Epithelial cell of esophagus (primary cell): Measurements from ENCODE around the gene MPP2.

Source experiments
- DNase-seq: peaks from one replicate; pipeline ENCODE4 v3.0.0; 2010; ENCODE audit warnings: low read depth
- H3K4me3 ChIP-seq: 2 replicates; pipeline ENCODE4 v1.5.1; 2011; ENCODE audit warnings: mild to moderate bottlenecking, low read length, control low read depth
- CTCF ChIP-seq: IDR thresholded peaks from 2 replicates; pipeline ENCODE4 v1.5.1; 2011; ENCODE audit warnings: low read depth, mild to moderate bottlenecking, low read length, control low read depth, inconsistent platforms; ENCODE audit not compliant: insufficient read depth; ENCODE audit errors: missing control alignments

MPP2 gene

DNA sequence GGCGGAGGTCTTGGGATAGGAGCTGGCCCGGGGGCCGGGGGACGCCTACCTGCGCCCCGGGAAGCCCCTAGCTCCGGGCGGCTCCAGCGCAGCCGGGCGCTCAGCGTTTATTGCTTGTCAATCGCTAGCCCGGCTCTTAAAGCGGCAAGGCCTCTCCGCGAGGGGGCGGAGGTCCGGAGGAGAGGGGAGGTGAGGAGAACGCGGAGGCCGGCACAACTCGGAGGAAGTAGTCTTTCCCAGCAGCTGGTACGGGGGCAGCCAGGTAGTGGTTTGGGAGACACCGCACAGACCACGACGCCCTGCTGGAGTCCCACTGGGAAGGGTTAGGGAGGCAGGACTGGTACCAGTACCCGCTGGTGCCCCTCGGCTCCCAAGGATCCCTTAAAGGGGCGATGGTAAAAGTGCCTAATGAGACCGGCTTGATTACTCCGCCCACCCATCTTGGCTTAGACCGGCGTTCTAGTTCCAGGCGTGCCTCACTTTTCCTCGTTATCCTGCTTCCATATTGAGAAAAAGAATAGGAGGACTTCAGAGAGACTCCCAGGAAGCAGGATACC, at the start of gene MPP2:
Gene MPP2, minus strand, starts transcription at position 112 of the 557 bp plus-strand sequence. CDS start 3,076 bp downstream, outside the sequence.
- H3K4me3 ChIP-seq: peak within 1 kb of the TSS; percentile 36
- peak; percentile 18 for TF ChIP-seq CTCF
- peak; percentile 51 for DNase-seq

DNA sequence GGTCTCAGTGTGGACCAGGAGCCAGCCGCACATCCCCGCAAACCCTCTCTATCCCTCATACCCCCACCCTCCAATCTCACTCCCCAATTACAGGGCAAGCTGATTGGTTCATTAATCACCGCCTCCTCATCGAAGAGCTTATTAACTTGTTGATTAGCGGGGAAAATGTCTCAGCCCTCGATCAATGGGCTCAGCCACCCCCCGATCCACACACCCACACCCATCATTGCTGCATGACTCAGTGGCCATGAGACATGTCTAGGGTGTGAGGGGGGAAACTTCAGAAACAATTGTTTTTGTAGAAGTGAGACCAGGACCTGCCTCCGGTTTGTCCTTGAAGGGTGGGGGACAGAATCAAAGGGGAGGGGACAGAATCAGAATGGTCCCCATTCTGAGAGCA, 48.9 kb upstream of the MPP2 start:
- no peak for DNase-seq
- no peak for TF ChIP-seq CTCF
- H3K4me3 ChIP-seq: no peak overlapping the region

GRCh38 chr17:43953746-43954145, 46.4 kb upstream of the MPP2 start, which contains the start of gene PYY:
Gene PYY (minus strand): TSS chr17:43953940. CDS start chr17:43953483, 457 bp downstream.
- no peak for TF ChIP-seq CTCF
- H3K4me3 ChIP-seq: no peak within 1 kb of the TSS
- DNase-seq: no peak

DNA sequence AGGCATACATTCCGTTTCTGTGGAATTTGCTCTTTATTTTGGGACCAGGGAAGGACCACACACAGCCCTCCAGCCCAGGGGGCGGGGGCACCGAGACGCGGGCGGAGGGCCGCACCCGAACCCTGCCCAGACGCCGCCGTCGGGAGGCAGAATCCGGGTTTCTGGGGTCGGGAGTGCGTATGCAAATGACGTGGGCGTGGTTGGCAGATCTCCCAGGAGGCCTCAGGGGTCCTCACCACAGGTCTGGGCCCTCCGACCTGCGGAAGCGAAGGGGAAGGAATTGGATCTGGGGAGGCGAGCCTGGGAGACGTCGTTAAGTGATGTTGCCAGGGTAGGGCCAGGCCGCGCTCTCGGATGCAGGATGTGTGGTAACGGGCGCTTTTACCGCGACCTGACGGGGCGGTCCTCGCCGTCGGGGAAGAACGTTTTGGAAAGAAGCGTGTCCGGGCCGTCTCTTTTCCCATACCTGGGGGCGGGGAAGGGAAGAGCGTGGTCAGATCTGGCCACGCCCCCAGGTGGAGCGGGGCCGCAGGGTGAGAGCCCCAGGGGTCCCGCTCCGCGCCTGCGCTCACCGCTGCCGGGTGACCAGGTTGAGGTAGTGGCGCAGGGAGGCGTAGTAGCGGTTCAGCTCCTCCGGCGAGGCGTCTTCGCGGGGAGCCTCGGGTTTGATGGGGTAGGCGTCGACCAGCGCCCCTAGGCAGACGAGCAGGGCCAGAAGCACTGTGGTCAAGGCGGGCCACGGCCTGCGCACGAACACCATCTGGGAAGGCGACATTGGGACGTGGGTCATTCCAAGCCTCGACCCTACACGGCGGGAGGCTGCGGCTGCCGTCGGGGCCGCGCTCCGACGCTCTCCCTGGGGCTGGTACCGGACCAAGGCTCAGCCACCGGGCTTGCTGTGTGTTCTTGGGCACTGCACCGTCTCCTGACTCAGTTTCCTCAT, 45.7 kb upstream of the MPP2 start:
- DNase-seq: no peak
- TF ChIP-seq CTCF: no peak
- no peak overlapping the region for H3K4me3 ChIP-seq

DNA sequence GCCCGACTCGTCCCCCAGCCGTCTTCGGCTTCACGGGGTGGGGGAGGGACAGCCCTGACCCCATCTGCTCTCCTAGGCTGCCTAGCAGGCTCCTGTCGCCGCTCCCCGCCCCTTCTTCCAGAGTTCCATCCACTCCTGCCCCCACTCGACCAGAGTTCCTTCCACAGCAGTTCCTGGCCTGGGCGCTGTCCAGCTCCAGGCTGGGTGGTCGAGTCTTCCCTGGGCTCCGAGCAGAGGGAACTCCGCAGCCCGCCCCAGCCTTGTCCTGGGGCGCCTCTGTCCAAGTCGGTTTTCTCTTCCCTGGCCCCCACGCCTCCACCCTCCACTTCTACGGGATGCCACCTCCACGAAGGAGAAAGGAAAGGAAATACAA, 45.0 kb upstream of the MPP2 start:
- H3K4me3 ChIP-seq: no peak overlapping the region
- no peak for TF ChIP-seq CTCF
- DNase-seq: no peak

DNA sequence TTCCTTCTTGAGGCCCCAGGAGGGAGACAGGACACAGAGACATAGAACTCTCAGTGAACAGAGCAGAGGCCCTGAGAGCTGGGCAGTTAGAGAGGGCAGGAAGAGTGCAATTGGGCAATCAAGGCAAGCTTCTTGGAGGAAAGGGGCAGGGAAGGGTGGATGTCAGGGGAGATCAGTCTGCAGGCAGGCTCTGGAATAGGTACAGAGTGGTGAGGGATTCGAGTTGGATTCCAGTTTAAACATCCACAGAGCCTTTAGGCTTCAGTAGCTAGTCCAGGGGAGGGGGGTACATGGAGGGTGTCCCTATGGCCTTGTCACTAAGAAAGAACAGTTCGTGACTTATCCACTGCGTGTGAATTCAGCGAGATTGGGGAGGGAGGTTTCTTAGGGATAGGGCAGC, 44.4 kb upstream of the MPP2 start:
- no peak for DNase-seq
- H3K4me3 ChIP-seq: no peak overlapping the region
- no peak for TF ChIP-seq CTCF
